Omental fat pad (tissue), 4 donors: ENCODE results near the gene TPD52L1. TPM values are rescaled to one million over a fixed set of nuclear protein-coding genes. Genes with fewer than 3 reads are reported as not detected.

Source experiments
- ATAC-seq: fragments of 150-250 bp; one replicate; pipeline ENCODE4 v1.9.1; 2016; ENCODE audit warnings: mild to moderate bottlenecking, moderate library complexity; ENCODE audit not compliant: low FRiP score
- DNase-seq: peaks from one replicate; pipeline ENCODE4 v3.0.0-alpha.2; 2019; ENCODE audit warnings: low spot score
- CTCF ChIP-seq, 3 donors: fragments of 450-650 bp; IDR thresholded peaks; one replicate each; pipeline ENCODE4 v1.5.1; 2016 to 2017; ENCODE audit warnings: antibody characterized with exemption in 3 of 3, mild to moderate bottlenecking in 3 of 3, moderate library complexity in 2 of 3
- total RNA-seq, 4 donors: library from RNA; depleted of rRNA; stranded (reverse); fragments of >200 nt; gene quantifications; one replicate each; pipeline ENCODE4 v1.1.0, GENCODE V29; 2016

TPD52L1 gene
- 100 to 1,000 TPM in 1 of 4 donors, 10 to 100 TPM in 3; 59.1 to 150 (median 68.4) TPM for total RNA-seq

DNA sequence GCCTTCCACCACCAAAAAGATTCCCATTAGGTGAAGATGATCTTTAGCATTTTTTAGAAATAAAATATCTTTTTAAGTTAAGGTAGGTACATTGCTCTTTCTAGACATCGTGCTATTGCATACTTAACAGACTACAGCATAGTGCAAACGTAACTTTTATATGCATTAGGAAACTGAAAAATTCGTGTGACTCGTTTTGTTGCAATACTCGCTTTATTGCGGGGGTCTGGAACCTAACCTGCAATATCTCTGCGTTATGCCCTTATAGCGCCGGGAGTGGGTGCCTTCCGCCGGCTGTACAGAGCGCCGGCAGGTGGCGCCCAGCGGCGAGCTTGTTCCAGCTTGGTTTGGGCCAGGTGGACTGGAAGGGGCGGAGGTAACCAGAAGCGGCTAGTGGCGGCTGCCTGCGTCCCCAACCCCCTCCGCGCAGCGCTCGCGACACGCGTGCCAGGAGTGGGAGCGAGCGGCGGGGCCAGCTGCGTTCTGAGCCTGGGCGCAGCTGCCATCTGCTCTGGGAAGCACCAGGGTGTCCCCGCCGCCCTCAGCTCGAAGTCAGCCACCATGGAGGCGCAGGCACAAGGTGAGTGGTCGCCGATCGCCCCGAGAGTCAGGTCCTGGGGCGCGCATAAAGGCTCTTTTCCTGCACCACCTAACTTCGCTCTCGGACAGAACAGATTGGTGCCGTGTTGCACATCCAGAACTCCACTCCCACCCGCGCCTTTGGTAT is at the start of gene TPD52L1:
TPD52L1 (plus strand) TSS at position 383 of the 727 bp plus-strand sequence; CDS start at position 562, 179 bp downstream.
- DNase-seq: peak; percentile 32
- peak; percentile 92 for ATAC-seq
- TF ChIP-seq CTCF (IDR thresholded peaks at IDR 0.05): peak in 1 of 3 donors; percentile 54

DNA sequence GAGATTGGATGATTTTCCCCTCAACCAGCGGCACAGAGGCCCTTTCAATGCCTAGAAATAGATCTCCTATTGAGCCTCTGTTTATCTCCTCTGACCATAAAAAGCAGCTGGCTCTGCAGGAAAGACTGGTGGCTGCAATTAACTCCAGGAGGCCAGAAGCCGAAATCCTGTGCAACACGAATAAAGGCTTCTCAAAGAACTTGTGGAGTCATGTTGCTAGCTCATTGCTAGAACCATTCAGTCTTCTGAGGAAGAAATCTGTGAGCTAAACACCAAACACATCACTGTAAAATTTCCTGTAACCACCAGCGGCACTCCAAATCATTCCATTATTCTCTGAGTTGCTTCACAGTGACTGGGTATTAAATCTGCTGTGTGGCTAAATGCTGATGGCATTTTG is 49.1 kb upstream of the TPD52L1 start:
- ATAC-seq (no peak), DNase-seq (no peak)
- no peak for TF ChIP-seq CTCF (IDR thresholded peaks at IDR 0.05)

GRCh38 chr6:125107048-125107447 is 46.5 kb upstream of the TPD52L1 start:
- no peak for DNase-seq
- no peak for TF ChIP-seq CTCF (IDR thresholded peaks at IDR 0.05)
- no peak for ATAC-seq

- no peak for ATAC-seq
- no peak for DNase-seq
- TF ChIP-seq CTCF (IDR thresholded peaks at IDR 0.05): no peak
Measured at GRCh38 chr6:125107896-125108295, 45.7 kb upstream of the TPD52L1 start.

- no peak for TF ChIP-seq CTCF (IDR thresholded peaks at IDR 0.05)
- DNase-seq: no peak
- no peak for ATAC-seq
Measured at GRCh38 chr6:125110056-125110455, 43.5 kb upstream of the TPD52L1 start.

DNA sequence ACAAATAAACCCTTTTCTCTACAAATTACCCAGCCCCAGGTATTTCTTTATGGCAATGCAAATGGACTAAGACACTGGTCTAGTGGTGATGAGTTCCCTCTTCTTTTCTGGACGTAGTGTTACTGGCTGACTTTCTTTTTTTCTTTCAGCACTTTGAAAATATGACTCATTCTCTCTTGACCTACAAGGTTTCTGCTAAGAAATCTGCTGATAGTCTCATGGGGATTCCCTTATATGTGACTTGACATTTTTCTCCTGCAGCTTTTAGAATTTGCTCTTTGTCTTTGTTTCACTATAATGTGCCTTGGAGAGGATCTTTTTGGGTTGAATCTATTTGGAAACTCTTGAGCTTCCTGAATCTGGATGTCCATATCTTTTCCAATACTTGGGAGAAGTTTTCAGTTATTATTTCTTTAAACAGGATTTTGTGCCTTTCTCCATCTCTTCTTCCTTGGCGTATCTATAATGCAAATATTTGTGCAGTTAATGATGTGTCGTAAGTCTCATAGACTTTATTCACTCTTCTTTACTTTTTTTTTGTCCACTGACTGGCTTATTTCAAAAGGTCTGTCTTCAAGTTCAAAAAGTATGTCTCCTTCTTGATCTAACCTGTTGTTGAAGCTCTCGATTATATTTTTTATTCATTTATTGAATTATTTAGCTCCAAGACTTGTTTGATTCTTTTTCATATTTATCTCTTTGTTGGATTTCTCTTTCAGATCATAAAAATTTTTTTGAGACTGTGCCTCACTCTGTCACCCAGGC is 42.2 kb upstream of the TPD52L1 start:
- TF ChIP-seq CTCF (IDR thresholded peaks at IDR 0.05): no peak
- DNase-seq: no peak
- ATAC-seq: no peak
